ENCODE measurements around the gene PLEKHH1.

PLEKHH1 gene

DNA sequence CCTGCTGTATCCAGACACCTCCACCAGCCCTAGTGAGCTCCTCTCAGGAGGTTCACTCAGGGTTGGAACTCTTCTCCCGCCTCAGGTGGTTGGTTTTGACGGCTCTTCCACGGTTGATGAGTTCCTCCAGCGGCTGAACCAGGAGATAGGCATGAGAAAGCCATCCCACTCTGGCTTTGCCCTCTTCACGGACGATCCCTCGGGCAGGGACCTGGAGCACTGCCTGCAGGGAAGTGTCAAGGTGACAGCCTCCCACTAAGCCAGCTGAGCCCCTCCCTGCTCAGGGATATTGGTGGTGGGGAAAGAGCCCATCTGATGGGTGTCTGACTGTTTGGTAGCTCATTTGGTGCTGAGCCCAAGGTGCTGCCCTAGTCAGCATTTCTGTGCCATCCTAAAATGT lies 46.5 kb downstream of the PLEKHH1 start:
- Histone ChIP-seq H3K4me1 (ENCODE audit: low read depth, poor library complexity, severe bottlenecking) (no peaks in the 10 kb centered on the region), H2AFZ (ENCODE audit: low read depth) (no peak overlapping the region), H3K4me2 (no peak overlapping the region), H3K27me3 (ENCODE audit: insufficient read depth, low read depth) (no peaks in the 10 kb centered on the region), H3K27ac (no peak overlapping the region), H3K4me3 (IDR thresholded peaks at IDR 0.05; ENCODE audit: insufficient read depth, low read depth, low read length) (no peak overlapping the region), H3K36me3 (ENCODE audit: insufficient read depth) (no peaks in the 10 kb centered on the region), H3K79me2 (ENCODE audit: insufficient read depth, low read depth) (no peaks in the 10 kb centered on the region), H4K20me1 (ENCODE audit: insufficient read depth) (no peaks in the 10 kb centered on the region), H3K9ac (no peak overlapping the region)
- TF ChIP-seq, protein P1, sequence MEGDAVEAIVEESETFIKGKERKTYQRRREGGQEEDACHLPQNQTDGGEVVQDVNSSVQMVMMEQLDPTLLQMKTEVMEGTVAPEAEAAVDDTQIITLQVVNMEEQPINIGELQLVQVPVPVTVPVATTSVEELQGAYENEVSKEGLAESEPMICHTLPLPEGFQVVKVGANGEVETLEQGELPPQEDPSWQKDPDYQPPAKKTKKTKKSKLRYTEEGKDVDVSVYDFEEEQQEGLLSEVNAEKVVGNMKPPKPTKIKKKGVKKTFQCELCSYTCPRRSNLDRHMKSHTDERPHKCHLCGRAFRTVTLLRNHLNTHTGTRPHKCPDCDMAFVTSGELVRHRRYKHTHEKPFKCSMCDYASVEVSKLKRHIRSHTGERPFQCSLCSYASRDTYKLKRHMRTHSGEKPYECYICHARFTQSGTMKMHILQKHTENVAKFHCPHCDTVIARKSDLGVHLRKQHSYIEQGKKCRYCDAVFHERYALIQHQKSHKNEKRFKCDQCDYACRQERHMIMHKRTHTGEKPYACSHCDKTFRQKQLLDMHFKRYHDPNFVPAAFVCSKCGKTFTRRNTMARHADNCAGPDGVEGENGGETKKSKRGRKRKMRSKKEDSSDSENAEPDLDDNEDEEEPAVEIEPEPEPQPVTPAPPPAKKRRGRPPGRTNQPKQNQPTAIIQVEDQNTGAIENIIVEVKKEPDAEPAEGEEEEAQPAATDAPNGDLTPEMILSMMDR (conservative IDR thresholded peaks at IDR 0.05; ENCODE audit: low read depth, low read length), result no peak

DNA sequence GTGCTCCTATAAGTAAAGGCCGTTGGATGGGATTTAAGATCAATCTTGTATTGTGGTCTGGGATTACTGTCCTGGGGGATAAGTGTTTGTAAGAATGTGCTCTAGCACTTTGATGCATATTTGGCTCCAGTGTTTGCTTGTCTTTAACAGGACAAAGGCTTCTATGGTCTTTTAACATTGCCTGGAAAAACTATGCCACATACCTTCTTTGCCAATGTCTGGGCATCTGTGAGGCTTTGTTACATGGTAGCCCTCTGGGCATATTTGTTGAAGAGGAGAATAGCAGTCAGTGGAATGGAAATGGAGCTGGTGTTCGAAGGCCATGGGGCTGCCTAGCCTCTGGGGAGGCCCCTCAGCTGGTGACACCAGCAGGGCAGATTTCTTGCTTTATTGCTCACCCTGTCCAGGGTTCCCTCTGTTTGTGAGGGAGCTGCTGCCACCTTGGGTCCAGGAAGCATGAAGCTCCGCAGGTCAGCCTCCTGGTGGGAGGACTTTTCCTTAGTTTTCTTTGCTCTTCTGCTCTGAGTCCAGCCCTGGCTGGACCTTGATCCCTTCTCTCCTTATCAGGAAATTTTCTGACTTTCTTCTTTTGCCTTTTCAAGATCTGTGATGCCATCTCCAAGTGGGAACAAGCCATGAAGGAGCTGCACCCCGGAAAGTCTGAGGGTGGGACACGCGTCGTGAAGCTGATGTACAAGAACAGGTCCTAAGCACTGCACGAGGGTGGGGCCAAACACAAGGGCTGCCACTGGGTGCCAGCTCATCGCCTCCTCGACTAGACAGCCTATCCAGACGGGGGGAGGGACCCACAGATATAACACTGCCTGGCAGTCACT lies 47.5 kb downstream of the PLEKHH1 start:
- TF ChIP-seq, protein P1 (conservative IDR thresholded peaks at IDR 0.05; ENCODE audit: low read depth, low read length), result no peak
- Histone ChIP-seq H2AFZ (ENCODE audit: low read depth) (no peak overlapping the region), H3K9ac (no peak overlapping the region), H3K4me1 (ENCODE audit: low read depth, poor library complexity, severe bottlenecking) (no peaks in the 10 kb centered on the region), H3K27ac (no peak overlapping the region), H3K4me3 (IDR thresholded peaks at IDR 0.05; ENCODE audit: insufficient read depth, low read depth, low read length) (no peak overlapping the region), H3K36me3 (ENCODE audit: insufficient read depth) (no peaks in the 10 kb centered on the region), H3K79me2 (ENCODE audit: insufficient read depth, low read depth) (no peaks in the 10 kb centered on the region), H4K20me1 (ENCODE audit: insufficient read depth) (no peaks in the 10 kb centered on the region), H3K4me2 (no peak overlapping the region), H3K27me3 (ENCODE audit: insufficient read depth, low read depth) (no peaks in the 10 kb centered on the region)

DNA sequence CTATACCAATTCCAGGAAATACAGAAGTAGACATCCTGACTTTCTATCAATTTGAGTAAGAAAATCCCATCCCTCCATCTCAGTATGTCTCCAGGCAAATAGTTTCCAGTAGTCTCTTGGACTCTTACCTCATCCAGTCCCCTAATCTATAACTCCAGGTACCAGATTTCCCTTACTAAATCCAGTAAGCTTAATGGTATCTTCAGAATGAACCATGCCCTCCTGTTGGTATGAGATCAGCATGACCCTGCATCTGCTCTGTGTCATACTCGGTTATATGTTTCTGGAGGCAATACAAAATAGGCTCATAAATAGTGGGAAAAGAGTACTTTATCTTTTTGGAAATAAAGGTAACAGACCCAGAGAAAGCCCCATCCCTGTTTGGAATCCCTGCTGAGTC lies 48.6 kb downstream of the PLEKHH1 start:
- Histone ChIP-seq H4K20me1 (ENCODE audit: insufficient read depth) (no peaks in the 10 kb centered on the region), H3K9ac (no peak overlapping the region), H3K79me2 (ENCODE audit: insufficient read depth, low read depth) (no peaks in the 10 kb centered on the region), H3K4me3 (IDR thresholded peaks at IDR 0.05; ENCODE audit: insufficient read depth, low read depth, low read length) (no peak overlapping the region), H3K4me2 (no peak overlapping the region), H2AFZ (ENCODE audit: low read depth) (no peak overlapping the region), H3K27ac (no peak overlapping the region), H3K36me3 (ENCODE audit: insufficient read depth) (no peaks in the 10 kb centered on the region), H3K4me1 (ENCODE audit: low read depth, poor library complexity, severe bottlenecking) (no peaks in the 10 kb centered on the region), H3K27me3 (ENCODE audit: insufficient read depth, low read depth) (no peaks in the 10 kb centered on the region)
- TF ChIP-seq, protein P1 (conservative IDR thresholded peaks at IDR 0.05; ENCODE audit: low read depth, low read length), result no peak

DNA sequence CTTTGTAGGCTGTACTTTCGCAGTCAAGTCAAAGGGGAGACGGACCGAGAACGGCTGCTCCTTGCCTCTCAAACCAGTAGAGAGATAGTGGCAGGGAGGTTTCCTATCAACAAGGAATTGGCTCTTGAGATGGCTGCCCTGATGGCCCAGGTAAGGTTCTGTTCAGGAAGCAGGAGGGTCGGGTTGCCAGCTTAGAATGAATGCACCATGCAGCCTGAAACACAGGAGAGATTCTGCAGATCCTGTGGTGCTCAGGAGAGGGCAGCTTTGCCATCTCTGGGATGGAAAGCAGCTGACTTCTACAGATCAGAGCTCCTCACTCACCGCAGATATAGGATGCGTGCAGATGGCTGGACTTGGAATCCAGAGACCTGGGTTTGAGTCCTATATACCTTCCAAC lies 49.0 kb downstream of the PLEKHH1 start:
- Histone ChIP-seq H3K27me3 (ENCODE audit: insufficient read depth, low read depth) (no peaks in the 10 kb centered on the region), H3K27ac (no peak overlapping the region), H3K79me2 (ENCODE audit: insufficient read depth, low read depth) (no peaks in the 10 kb centered on the region), H3K4me2 (no peak overlapping the region), H3K4me1 (ENCODE audit: low read depth, poor library complexity, severe bottlenecking) (no peaks in the 10 kb centered on the region), H3K9ac (no peak overlapping the region), H3K4me3 (IDR thresholded peaks at IDR 0.05; ENCODE audit: insufficient read depth, low read depth, low read length) (no peak overlapping the region), H2AFZ (ENCODE audit: low read depth) (no peak overlapping the region), H3K36me3 (ENCODE audit: insufficient read depth) (no peaks in the 10 kb centered on the region), H4K20me1 (ENCODE audit: insufficient read depth) (no peaks in the 10 kb centered on the region)
- TF ChIP-seq, protein P1 (conservative IDR thresholded peaks at IDR 0.05; ENCODE audit: low read depth, low read length), result no peak

Data from KMS-11 (cell line).